C4-2B (cell line): ENCODE data around the gene SYT2.

Experiments used
- ZFX ChIP-seq: fragments of 450-650 bp; IDR thresholded peaks from 2 replicates; pipeline ENCODE4 v1.6.1; 2017
- TF ChIP-seq, protein P1 (sequence below): fragments of 450-650 bp; conservative IDR thresholded peaks from 2 replicates; pipeline ENCODE4 v1.5.1; 2017; ENCODE audit warnings: mild to moderate bottlenecking

DNA sequence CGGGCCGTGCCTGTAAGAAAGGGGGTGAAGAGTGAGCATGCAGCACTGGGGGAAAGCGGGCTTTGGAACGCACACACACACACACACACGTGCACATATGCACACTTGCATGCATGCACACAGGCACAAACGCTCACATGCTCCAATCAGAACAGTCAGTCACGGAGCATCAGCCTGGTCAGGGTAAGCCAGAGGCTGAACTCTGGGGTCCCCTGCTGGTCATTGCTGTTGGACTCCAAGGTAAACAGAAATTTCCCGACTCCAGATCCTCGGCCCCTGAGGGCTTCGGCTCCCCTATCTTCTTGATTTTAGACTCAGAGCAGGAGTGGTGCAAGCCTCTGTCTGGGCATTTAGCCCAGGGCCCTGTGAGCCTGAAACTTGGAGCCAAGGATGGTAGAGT lies 54.2 kb downstream of the SYT2 start:
- TF ChIP-seq, protein P1, sequence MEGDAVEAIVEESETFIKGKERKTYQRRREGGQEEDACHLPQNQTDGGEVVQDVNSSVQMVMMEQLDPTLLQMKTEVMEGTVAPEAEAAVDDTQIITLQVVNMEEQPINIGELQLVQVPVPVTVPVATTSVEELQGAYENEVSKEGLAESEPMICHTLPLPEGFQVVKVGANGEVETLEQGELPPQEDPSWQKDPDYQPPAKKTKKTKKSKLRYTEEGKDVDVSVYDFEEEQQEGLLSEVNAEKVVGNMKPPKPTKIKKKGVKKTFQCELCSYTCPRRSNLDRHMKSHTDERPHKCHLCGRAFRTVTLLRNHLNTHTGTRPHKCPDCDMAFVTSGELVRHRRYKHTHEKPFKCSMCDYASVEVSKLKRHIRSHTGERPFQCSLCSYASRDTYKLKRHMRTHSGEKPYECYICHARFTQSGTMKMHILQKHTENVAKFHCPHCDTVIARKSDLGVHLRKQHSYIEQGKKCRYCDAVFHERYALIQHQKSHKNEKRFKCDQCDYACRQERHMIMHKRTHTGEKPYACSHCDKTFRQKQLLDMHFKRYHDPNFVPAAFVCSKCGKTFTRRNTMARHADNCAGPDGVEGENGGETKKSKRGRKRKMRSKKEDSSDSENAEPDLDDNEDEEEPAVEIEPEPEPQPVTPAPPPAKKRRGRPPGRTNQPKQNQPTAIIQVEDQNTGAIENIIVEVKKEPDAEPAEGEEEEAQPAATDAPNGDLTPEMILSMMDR, result no peak; the same call in 1 of the 2 replicates
- TF ChIP-seq ZFX, result no peak
